IPS-18a (cell line): ENCODE results near the gene GPS2.

Source experiments
- H3K27ac ChIP-seq: one replicate; pipeline ENCODE4 v1.5.1; 2013; ENCODE audit warnings: low read length
- H3K27me3 ChIP-seq: one replicate; pipeline ENCODE4 v1.6.1; 2013; ENCODE audit warnings: mild to moderate bottlenecking, low read length; ENCODE audit not compliant: control insufficient read depth, insufficient read depth
- H3K36me3 ChIP-seq: one replicate; pipeline ENCODE4 v1.6.1; 2013; ENCODE audit warnings: low read depth, low read length; ENCODE audit not compliant: control insufficient read depth
- H3K4me1 ChIP-seq: one replicate; pipeline ENCODE4 v1.6.1; 2013; ENCODE audit warnings: low read depth, low read length; ENCODE audit not compliant: control insufficient read depth
- H3K4me3 ChIP-seq: one replicate; pipeline ENCODE4 v1.5.1; 2013; ENCODE audit warnings: low read length
- H3K9ac ChIP-seq: one replicate; pipeline ENCODE4 v1.6.1; 2013; ENCODE audit warnings: mild to moderate bottlenecking, low read length, moderate library complexity
- H3K9me3 ChIP-seq: one replicate; pipeline ENCODE4 v1.6.1; 2013; ENCODE audit warnings: low read depth, low read length; ENCODE audit not compliant: control insufficient read depth

GPS2 gene

DNA sequence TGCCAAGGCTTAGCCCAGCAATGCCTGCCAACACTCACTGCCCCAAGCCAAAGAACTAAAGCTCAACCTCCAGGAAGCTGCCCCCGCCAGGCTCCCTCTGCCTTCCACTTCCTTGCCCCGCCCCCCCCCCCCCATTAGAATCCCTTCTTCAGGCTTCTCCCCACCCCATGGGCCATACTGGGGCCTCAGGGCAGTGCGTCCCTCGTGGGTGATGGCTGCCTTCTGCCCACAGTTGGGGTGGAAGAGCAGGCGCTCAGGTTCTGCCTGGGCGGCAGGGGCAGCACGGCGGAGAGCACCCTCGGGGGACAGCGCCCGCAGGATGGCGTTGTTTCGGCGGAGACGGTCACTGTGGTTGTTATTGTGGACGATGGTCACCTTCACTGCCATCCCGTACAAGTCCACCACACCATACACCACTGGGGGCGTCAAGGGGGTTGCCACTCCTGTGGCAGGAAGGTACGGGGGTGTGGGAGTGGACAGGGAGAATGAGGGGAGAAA lies 9.9 kb upstream of the GPS2 start:
- H3K9ac ChIP-seq = no peak overlapping the region
- no peak overlapping the region for H3K4me3 ChIP-seq
- H3K27ac ChIP-seq = no peak overlapping the region
- no peaks in the 10 kb centered on the region for H3K4me1 ChIP-seq
- H3K27me3 ChIP-seq = no peaks in the 10 kb centered on the region
- peaks cover 45% of the 10 kb centered on the region for H3K36me3 ChIP-seq
- H3K9me3 ChIP-seq = no peaks in the 10 kb centered on the region

GRCh38 chr17:7324438-7324779 lies 9.2 kb upstream of the GPS2 start:
- no peaks in the 10 kb centered on the region for H3K27me3 ChIP-seq
- H3K36me3 ChIP-seq = peaks cover 45% of the 10 kb centered on the region
- no peaks in the 10 kb centered on the region for H3K4me1 ChIP-seq
- no peak overlapping the region for H3K9ac ChIP-seq
- no peak overlapping the region for H3K27ac ChIP-seq
- no peak overlapping the region for H3K4me3 ChIP-seq
- no peaks in the 10 kb centered on the region for H3K9me3 ChIP-seq

GRCh38 chr17:7323731-7324437 lies 8.7 kb upstream of the GPS2 start:
- peaks cover 45% of the 10 kb centered on the region for H3K36me3 ChIP-seq
- H3K27ac ChIP-seq = no peak overlapping the region
- H3K27me3 ChIP-seq = no peaks in the 10 kb centered on the region
- no peaks in the 10 kb centered on the region for H3K9me3 ChIP-seq
- H3K9ac ChIP-seq = no peak overlapping the region
- no peaks in the 10 kb centered on the region for H3K4me1 ChIP-seq
- no peak overlapping the region for H3K4me3 ChIP-seq

DNA sequence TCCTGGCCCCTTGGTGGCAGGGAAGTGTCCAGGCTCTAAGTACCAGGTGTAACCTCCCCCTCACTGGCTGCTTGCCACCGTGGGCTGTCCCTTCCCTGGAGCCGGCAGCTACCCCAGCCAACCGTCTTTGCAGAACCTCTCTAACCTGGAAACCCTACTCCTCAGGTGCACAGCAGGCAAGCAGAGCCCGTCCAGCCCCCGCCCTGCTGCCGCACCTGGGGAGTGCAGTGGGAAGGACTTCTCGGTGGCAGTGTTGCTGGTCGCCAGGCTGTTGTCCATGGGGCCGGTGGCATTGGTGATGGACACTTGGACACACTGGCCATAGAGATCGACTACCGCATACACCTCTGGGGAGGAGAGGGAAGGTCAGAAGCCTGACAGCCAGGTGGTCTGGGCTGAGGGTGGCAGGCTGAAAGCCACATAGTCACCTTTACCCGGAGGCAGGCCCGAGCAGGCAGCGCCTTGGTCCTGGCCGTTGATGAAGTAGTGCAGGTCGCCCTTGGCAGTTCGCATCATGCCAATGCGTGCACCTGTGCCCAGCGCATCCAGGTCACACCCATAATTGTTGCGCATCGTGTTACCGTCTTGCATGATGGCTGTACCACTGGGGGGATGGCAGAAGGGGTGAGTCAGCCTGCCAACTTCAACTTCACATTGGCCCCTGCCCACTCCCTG lies 7.5 kb upstream of the GPS2 start:
- Histone ChIP-seq H3K27me3 (no peaks in the 10 kb centered on the region), H3K27ac (no peak overlapping the region), H3K9me3 (no peaks in the 10 kb centered on the region), H3K36me3 (peaks cover 53% of the 10 kb centered on the region), H3K9ac (no peak overlapping the region), H3K4me3 (no peak overlapping the region), H3K4me1 (no peaks in the 10 kb centered on the region)

- Histone ChIP-seq H3K27me3 (no peaks in the 10 kb centered on the region), H3K4me3 (no peak overlapping the region), H3K36me3 (peaks cover 60% of the 10 kb centered on the region), H3K9me3 (no peaks in the 10 kb centered on the region), H3K9ac (no peak overlapping the region), H3K27ac (no peak overlapping the region), H3K4me1 (no peaks in the 10 kb centered on the region)
Measured at GRCh38 chr17:7321466-7321865, 6.3 kb upstream of the GPS2 start.

DNA sequence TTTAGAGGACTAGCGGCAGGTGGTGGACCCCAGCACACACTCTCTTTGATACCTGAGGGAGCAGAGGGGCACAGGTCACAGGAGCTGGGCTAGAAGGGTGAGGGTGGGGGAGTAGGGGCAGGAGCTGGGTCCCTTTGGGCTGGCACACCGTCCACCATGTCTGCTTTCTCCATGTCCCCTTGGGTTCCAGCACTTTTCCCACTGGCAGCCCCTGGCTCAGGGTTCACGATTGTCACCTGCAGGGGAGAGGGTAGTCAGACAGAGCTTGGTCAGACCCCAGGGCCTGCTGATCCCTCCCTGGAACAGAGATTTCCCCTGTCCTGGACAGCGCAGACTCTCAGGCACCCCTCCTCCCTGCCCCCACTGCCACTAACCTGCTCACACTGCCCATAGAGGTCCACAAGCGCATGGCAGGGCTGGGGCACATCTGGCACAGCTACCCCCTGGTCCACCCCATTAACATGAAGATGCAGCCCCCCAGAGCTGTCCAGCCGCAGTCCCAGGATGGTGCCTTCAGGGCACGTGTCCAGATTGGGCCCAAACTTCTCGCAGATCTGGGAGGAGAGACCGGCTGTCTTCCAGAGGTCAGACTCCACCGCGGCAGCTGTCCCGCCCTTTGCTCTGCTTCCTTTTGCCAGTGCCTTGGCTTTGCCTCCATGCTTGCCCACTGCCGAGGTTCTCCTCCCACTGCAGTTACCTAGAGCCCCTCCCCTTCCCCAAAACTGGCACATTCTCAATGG lies 3.1 kb upstream of the GPS2 start:
- Histone ChIP-seq H3K4me3 (no peak overlapping the region), H3K9me3 (no peaks in the 10 kb centered on the region), H3K4me1 (peaks cover 11% of the 10 kb centered on the region), H3K36me3 (peaks cover 58% of the 10 kb centered on the region), H3K27ac (no peak overlapping the region), H3K27me3 (no peaks in the 10 kb centered on the region), H3K9ac (no peak overlapping the region)

DNA sequence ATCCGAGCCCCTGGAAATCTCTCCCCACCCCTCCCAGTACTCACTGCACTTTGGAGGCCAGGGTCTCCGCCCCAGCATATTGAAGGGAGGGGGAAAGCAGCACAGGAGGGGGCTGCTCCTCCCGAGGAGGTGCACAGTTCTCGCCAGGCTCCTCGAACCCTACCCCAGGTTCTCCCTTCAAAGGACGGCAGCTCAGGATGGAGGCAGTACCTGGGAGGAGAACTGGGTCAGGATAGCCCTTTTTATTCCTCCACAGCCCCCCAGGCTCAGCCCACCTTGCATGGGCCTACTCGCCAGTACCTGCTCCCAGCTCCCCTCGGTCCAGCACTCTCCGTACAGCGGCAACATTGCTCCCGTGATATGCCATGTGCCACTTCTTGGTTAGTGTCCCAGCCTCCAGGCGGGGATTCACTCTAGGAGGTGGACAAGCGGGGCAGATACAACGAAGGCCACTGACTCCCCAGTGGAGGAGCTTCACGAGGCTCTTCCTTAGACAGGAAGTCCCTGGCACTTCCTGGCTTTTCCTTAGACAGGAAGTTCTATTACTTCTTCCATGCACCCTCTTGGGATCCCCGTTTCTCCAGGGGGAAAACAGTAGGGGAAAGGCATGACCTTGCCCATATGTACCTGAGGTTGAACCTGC lies 2.1 kb upstream of the GPS2 start:
- H3K4me3 ChIP-seq = no peak overlapping the region
- peaks cover 11% of the 10 kb centered on the region for H3K4me1 ChIP-seq
- H3K27ac ChIP-seq = no peak overlapping the region
- H3K27me3 ChIP-seq = no peaks in the 10 kb centered on the region
- H3K36me3 ChIP-seq = peaks cover 58% of the 10 kb centered on the region
- H3K9me3 ChIP-seq = no peaks in the 10 kb centered on the region
- H3K9ac ChIP-seq = no peak overlapping the region

DNA sequence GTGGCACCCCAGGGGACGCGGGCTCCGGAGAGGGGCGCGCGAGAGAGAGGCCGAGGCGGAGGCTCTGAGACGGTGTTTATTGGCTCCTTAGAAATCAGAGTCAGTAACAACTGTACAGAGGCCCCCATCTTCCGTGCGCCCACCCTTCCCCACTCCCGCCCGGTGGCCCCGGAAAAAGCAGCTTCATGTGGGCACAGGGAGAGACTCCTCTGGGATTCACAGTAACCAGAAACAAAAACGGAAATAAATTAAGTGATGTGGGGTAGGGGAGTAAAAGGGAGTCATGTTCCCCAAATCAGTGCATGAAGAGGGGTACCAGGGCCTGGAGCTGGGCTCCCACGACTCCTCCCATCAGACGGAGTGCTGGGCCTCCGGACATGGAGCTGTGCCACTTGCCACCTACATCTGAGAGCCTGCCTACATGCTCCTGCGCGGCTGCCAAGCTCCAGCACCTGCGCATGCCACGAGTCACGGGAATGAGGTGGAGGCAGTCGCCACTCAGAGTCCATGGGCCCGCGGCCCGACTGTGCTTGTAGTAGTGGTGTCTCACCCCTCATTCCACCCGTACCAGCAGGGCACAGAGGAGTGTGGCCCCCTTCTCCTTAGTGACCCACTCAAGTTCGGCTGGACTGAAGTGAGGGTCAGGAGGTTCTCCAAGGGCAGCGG lies 543 bp upstream of the GPS2 start:
- no peaks in the 10 kb centered on the region for H3K9me3 ChIP-seq
- H3K4me1 ChIP-seq = peaks cover 11% of the 10 kb centered on the region
- peak overlapping the region; percentile 58 for H3K27ac ChIP-seq
- no peaks in the 10 kb centered on the region for H3K27me3 ChIP-seq
- H3K36me3 ChIP-seq = peaks cover 56% of the 10 kb centered on the region
- peak overlapping the region; percentile 79 for H3K9ac ChIP-seq
- peak overlapping the region; percentile 80 for H3K4me3 ChIP-seq

GRCh38 chr17:7313890-7314718 lies 1.1 kb downstream of the GPS2 start:
- H3K4me3 ChIP-seq = peak overlapping the region; percentile 80
- H3K36me3 ChIP-seq = peaks cover 67% of the 10 kb centered on the region
- H3K4me1 ChIP-seq = peaks cover 11% of the 10 kb centered on the region
- H3K27ac ChIP-seq = no peak overlapping the region
- no peaks in the 10 kb centered on the region for H3K27me3 ChIP-seq
- H3K9me3 ChIP-seq = no peaks in the 10 kb centered on the region
- peak overlapping the region; percentile 79 for H3K9ac ChIP-seq

- Histone ChIP-seq H3K9ac (no peak overlapping the region), H3K27me3 (no peaks in the 10 kb centered on the region), H3K4me1 (peaks cover 11% of the 10 kb centered on the region), H3K9me3 (no peaks in the 10 kb centered on the region), H3K27ac (no peak overlapping the region), H3K36me3 (peaks cover 65% of the 10 kb centered on the region), H3K4me3 (no peak overlapping the region)
Measured at GRCh38 chr17:7313088-7313889, 1.9 kb downstream of the GPS2 start.
